ENCODE results near the gene ALDH3A2. TPM values are rescaled to one million over a fixed set of nuclear protein-coding genes. Genes with fewer than 3 reads are reported as not detected.

The ALDH3A2 gene
- total and polyA plus RNA-seq, 2 of the 8 experiments (the other 6 are each of a cell fraction or from before 2014, with no cell fraction given), result 20.6 to 72.9 TPM

DNA sequence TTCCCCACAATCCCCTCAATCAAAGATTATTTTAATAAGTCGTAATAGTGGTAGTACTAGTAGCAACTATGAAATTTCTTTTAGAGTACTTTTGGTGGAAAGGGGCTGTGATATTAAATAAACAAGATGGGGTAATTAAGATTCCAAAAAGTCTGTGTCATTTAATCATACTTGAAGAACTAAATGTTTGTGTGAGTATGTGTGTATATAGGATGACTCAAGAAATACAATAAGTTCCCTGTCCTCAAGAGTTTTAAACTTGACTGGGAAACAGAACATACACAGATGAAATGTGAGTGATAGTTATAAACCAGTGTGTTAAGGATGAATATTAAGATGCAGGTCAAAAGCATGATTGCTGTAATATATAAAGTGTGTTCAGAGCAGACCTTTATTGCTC is 2.3 kb downstream of the ALDH3A2 start:
- Histone ChIP-seq H2BK120ac (replicated peaks; ENCODE audit: low read depth, low read length) (no peak overlapping the region), H3K9ac (replicated peaks in 1 of 4; ENCODE audit: extremely low read depth in 1 of 4, low read depth in 3 of 4, low read length in 3 of 4) (no peak overlapping the region), H2BK20ac (ENCODE audit: low read length) (no peak overlapping the region), H2AK5ac (ENCODE audit: low read depth, low read length) (no peak overlapping the region), H2AFZ (ENCODE audit: low read length) (no peak overlapping the region), H3K27ac (ENCODE audit: low read depth, low read length) (no peak overlapping the region), H4K5ac (ENCODE audit: insufficient read length, low read depth, low read length) (no peak overlapping the region), H3K27me3 (replicated peaks in 1 of 4; ENCODE audit: control insufficient read depth in 3 of 4, extremely low read depth in 1 of 4, insufficient read depth in 3 of 4, low read length in 3 of 4) (peaks cover 0 to 2% (median 0%) of the 10 kb centered on the region in 4 experiments; a peak in 2 of 7 replicates), H3K4me1 (replicated peaks in 1 of 4; ENCODE audit: control insufficient read depth in 3 of 4, insufficient read depth in 4 of 4, low read length in 3 of 4) (peaks cover 6 to 14% (median 10%) of the 10 kb centered on the region in 4 experiments), H3K79me2 (ENCODE audit: control insufficient read depth in 1 of 2, insufficient read depth in 2 of 2, low read length in 2 of 2) (peaks cover 10 to 46% of the 10 kb centered on the region in 2 experiments), H3K23me2 (ENCODE audit: low read depth, low read length) (peaks cover 11% of the 10 kb centered on the region), H3K4ac (replicated peaks; ENCODE audit: insufficient read length, low read depth, low read length) (no peak overlapping the region), H4K20me1 (replicated peaks in 1 of 2; ENCODE audit: control insufficient read depth in 1 of 2, insufficient read depth in 2 of 2, low read length in 2 of 2) (peaks cover 0 to 2% of the 10 kb centered on the region in 2 experiments), H3K14ac (ENCODE audit: insufficient read length) (no peak overlapping the region), H3K18ac (ENCODE audit: extremely low read depth, low read length) (no peak overlapping the region), H2BK15ac (ENCODE audit: low read length) (no peak overlapping the region), H4K8ac (ENCODE audit: extremely low read depth, insufficient read depth, low read length) (no peak overlapping the region), H2BK5ac (ENCODE audit: low read depth, low read length) (no peak overlapping the region), H2BK12ac (ENCODE audit: low read depth, low read length) (no peak overlapping the region), H4K91ac (replicated peaks; ENCODE audit: insufficient read length, low read length) (no peak overlapping the region), H3K4me2 (ENCODE audit: insufficient read depth in 1 of 2, low read depth in 2 of 2, low read length in 2 of 2) (peak overlapping the region in 1 of 2 experiments; percentile 25; a peak in 1 of 4 replicates), H3K36me3 (ENCODE audit: control insufficient read depth in 2 of 4, insufficient read depth in 4 of 4, low read length in 3 of 4) (peaks cover 4 to 28% (median 17%) of the 10 kb centered on the region in 4 experiments; a peak in 7 of 8 replicates), H3K79me1 (ENCODE audit: low read depth, low read length) (peaks cover 3% of the 10 kb centered on the region; the same call in 1 of the 2 replicates), H3K4me3 (ENCODE audit: extremely low read depth in 1 of 4, insufficient read depth in 2 of 4, low read depth in 3 of 4, low read length in 4 of 4) (no peak overlapping the region), H3K23ac (ENCODE audit: insufficient read length) (no peak overlapping the region), H3K9me3 (ENCODE audit: insufficient read depth in 2 of 2, low read depth in 1 of 2, low read length in 1 of 2) (peaks cover 4 to 20% of the 10 kb centered on the region in 2 experiments; a peak in 3 of 4 replicates), H3K56ac (replicated peaks; ENCODE audit: insufficient read length, low read depth, low read length) (no peak overlapping the region)
- FAIRE-seq (no peak), DNase-seq (ENCODE audit: low read depth in 1 of 2, low spot score in 2 of 2) (no peak)
- POLR2A ChIA-PET (ENCODE audit: partially characterized antibody), result interaction anchor here (1.0 kb wide), 1 partner anchor 12 kb away, joined by 3 read pairs; no protein-coding TSS in a partner anchor
- CTCF ChIA-PET (ENCODE audit: partially characterized antibody), result interaction anchor here (1.3 kb wide), 1 partner anchor 203 kb away, joined by 3 read pairs; no protein-coding TSS in a partner anchor
- TF ChIP-seq MAFK (IDR thresholded peaks at IDR 0.05; ENCODE audit: low read depth, low read length), result no peak
- WGBS, 2 experiments (ENCODE audit: extremely low coverage in 1 of 2, insufficient coverage in 1 of 2, insufficient read length in 1 of 2, insufficient replicate concordance in 2 of 2, low coverage in 1 of 2, low lambda C conversion rate in 2 of 2, missing lambda C conversion rate in 1 of 2), result 95% methylated on average over 1 of the region's 1 CpG; no CpG with 5 or more reads in 1 of the 2 experiments

Data from H1 (cell line).